NCI-H2171 (cell line): ENCODE results near the gene ING5.
"Not testable (repeated sequence)": the region's sequence is repeated elsewhere in the genome, so short reads cannot be mapped to it uniquely, and the experiment has no call there.

Experiments used
- DNase-seq: peaks from one replicate; lab custom pipeline; 2025; lab: John Stamatoyannopoulos, UW

Gene ING5

GRCh38 chr2:241739177-241739576 is 37.3 kb downstream of the ING5 start:
- DNase-seq, result no peak

- DNase-seq, result no peak
These were observed 37.8 kb downstream of the ING5 start for GRCh38 chr2:241739651-241740050.

- DNase-seq, result no peak
These were observed 39.2 kb downstream of the ING5 start for GRCh38 chr2:241741016-241741415.

GRCh38 chr2:241742320-241742939 is 40.6 kb downstream of the ING5 start:
- DNase-seq, result no peak

GRCh38 chr2:241743008-241743407 is 41.2 kb downstream of the ING5 start:
- not testable (repeated sequence) for DNase-seq

- no peak for DNase-seq
These were observed 41.8 kb downstream of the ING5 start for GRCh38 chr2:241743620-241744019.

GRCh38 chr2:241744028-241744754 is 42.4 kb downstream of the ING5 start:
- DNase-seq, result no peak

GRCh38 chr2:241745276-241745675 is 43.4 kb downstream of the ING5 start:
- no peak for DNase-seq

GRCh38 chr2:241746084-241746483 is 44.2 kb downstream of the ING5 start:
- no peak for DNase-seq

- no peak for DNase-seq
These were observed 46.8 kb downstream of the ING5 start for GRCh38 chr2:241748468-241749256.

- no peak for DNase-seq
These were observed 48.4 kb downstream of the ING5 start for GRCh38 chr2:241750076-241750840.

GRCh38 chr2:241751152-241751551 is 49.3 kb downstream of the ING5 start:
- no peak for DNase-seq

- DNase-seq, result no peak
These were observed 49.9 kb downstream of the ING5 start for GRCh38 chr2:241751776-241752175.

- no peak for DNase-seq
These were observed 50.4 kb downstream of the ING5 start for GRCh38 chr2:241752253-241752652.

GRCh38 chr2:241752689-241753276 is 50.9 kb downstream of the ING5 start:
- no peak for DNase-seq

- no peak for DNase-seq
These were observed 51.7 kb downstream of the ING5 start for GRCh38 chr2:241753493-241753892.

GRCh38 chr2:241754042-241754441 is 52.2 kb downstream of the ING5 start:
- no peak for DNase-seq

- no peak for DNase-seq
These were observed 53.3 kb downstream of the ING5 start for GRCh38 chr2:241755166-241755565.

- DNase-seq, result no peak
These were observed 53.9 kb downstream of the ING5 start for GRCh38 chr2:241755777-241756176.

- no peak for DNase-seq
These were observed 57.4 kb downstream of the ING5 start for GRCh38 chr2:241759067-241759807.

GRCh38 chr2:241759893-241760292 is 58.1 kb downstream of the ING5 start:
- not testable (repeated sequence) for DNase-seq
